Putamen (tissue), 1 donor: ENCODE measurements around the gene HMGCLL1.

Source experiments
- DNase-seq: peaks from one replicate; pipeline ENCODE4 v3.0.0-alpha.2; 2016; ENCODE audit warnings: low spot score

The HMGCLL1 gene

GRCh38 chr6:55578537-55579363, at the start of gene HMGCLL1:
Gene HMGCLL1, minus strand, starts transcription at chr6:55579192. Its CDS starts 137 bp downstream, at chr6:55579055.
- peak; percentile 74 for DNase-seq

DNA sequence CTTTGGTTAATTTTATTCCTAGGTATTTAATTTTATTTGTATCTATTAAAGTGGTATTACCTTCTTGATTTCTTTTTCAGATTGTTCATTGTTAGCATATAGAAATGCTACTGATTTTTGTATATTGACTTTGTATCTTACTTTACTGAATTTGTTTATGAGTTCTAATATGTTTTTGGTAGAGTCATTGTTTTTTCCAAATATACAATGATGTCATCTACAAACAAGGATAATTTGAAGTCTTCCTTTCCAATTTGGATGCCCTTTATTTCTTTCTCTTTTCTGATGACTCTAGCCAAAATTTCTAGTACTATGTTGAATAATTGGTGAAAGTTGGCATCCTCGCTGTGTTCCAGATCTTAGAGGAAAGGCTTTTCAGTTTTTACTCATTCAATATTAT, 43.0 kb upstream of the HMGCLL1 start:
- no peak for DNase-seq

DNA sequence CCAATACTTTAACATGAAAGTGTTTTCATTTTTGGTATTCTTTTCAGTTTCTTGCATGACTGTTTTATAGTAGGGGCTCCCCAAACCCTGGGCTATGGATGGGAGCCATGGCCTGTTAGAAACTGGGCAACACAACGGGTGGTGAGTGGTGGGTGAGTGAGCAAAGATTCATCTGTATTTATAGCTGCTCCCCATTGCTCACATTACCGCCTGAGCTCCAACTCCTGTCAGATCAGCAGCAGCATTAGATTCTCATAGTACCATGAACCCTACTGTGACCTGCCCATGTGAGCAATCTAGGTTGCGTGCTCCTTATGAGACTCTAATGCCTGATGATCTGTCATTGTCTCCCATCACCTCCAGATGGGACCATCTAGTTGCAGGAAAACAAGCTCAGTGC, 42.3 kb upstream of the HMGCLL1 start:
- no peak for DNase-seq

GRCh38 chr6:55617272-55617671, 38.3 kb upstream of the HMGCLL1 start:
- DNase-seq, result no peak

DNA sequence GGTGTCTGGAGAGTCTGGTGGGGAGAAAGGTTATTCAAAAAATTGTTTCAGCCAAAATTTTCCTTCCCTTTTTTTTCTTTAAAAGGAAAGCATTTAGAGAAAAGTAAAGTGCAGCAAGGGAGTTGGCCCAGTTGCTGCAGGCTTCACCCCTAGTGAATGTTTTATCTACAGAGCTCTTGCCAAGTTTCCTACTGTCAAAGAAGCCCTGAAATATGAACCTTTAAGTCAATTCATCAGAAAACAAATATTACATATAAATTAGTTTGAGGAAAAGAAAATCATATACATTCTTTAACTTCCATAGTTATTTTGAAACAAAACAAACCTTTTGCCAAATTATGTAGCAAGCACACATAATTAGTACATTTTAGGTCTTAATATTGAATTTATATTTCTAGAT, 25.0 kb upstream of the HMGCLL1 start:
- DNase-seq, result no peak

- no peak for DNase-seq
Measured at GRCh38 chr6:55601120-55601519, 22.1 kb upstream of the HMGCLL1 start.

- DNase-seq, result no peak
Measured at GRCh38 chr6:55594442-55594841, 15.4 kb upstream of the HMGCLL1 start.

GRCh38 chr6:55584654-55585354, 5.8 kb upstream of the HMGCLL1 start:
- no peak for DNase-seq

DNA sequence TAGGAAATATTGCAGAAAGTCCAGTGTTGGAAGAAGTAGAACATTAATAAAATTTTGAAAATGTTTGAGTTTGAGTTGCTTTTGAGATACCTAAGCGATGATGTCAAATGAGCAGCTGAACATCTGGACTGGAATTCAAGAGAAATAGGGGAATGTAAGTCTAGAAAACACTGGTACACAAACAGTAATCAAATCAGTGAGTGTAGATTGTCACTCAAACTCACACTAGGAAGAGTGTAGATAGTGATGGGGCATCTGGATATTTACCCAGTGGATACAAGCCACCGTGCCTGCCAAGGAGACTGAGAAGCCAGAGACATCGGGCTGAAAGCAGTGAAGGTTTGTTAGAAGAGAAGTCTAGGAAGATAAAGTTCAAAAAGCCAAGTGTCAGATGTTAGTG, 2.2 kb downstream of the HMGCLL1 start:
- no peak for DNase-seq

DNA sequence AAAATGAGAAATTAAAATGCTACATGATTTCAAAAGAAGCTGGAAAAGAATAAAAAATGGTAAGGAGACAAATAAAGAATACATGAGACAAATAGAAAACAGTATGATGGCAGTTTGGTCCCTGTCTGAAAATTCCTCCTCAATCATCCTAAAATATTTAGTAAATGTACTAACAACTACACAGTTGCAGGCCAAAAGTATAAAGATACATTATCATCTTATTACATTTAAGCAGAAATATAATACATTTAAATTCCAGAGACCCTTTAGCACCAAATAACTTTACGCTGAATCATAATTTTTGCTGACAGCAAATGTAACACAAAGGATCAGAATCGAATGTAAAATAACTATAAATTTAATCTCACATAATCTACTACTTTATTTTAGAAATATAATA, 4.4 kb downstream of the HMGCLL1 start:
- no peak for DNase-seq

DNA sequence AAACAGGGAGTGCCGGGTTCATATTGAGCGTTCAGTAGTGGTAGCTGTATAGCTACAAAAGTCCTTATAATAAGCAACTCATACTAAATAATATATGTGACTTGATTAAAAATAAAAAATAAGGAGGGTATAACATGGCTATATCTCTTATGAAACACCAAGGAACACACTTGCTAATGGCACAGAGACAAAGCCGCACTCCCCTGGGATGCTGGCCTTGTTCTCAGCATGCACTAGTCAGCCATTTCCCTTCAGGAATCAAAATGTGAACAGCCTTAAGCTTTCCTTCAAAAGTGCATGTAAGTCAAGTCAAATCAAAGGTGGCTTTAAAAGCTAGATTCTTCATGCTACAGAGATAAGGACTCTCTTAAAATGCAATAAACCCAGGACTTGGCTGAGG, 9.4 kb downstream of the HMGCLL1 start:
- DNase-seq, result no peak

GRCh38 chr6:55568808-55569439, 10.1 kb downstream of the HMGCLL1 start:
- peak; percentile 35 for DNase-seq

DNA sequence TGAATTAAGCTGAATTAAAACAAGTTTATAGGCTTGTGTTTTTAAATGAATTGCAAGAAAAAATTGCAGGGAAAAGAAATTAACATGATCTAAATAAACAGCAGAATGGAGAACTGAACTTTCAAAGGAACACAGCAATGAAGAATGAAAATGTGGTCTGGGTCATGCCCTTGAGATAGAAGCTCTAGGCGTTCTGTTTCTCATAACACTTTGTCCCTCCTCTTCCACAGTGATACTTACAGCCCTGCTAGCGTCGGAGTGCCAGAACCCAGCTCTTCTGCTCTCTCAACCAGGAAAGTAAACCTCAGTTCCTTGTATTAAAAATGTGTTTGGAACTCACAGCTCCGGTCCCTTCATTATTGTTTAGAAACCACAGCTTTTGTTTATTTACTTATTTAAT, 11.4 kb downstream of the HMGCLL1 start:
- no peak for DNase-seq

DNA sequence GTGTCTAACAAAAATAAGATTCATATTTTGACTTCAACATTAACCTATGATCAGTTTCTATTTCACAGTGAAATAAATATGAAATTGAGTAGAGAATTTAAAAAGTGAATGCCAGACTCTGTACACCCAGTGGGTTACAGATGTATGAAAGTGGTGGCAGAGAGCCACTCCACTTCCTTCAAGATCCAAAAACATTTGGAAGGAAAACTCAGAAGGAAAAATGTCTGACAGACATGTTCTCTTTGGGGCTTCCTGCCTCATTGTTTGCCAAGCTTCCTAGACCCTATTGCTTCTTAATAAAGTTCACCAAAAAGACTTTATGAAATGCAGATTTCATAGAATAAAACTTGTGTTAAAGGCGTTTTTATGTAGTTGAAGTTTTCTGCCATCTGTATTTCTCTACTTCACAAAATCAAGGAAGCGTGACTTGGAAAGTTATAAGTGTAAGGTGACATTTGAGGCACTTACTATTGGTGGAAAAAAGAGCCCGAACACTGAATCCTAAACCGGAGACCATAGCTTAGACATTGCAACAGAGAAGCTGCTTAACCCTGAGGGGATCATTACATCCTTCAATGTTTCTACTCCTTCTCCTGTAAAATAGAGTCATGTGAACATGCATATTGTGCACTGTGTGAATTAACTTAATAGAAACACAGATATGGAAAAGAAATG, 12.8 kb downstream of the HMGCLL1 start:
- DNase-seq, result no peak

GRCh38 chr6:55562318-55562717, 16.7 kb downstream of the HMGCLL1 start:
- no peak for DNase-seq

DNA sequence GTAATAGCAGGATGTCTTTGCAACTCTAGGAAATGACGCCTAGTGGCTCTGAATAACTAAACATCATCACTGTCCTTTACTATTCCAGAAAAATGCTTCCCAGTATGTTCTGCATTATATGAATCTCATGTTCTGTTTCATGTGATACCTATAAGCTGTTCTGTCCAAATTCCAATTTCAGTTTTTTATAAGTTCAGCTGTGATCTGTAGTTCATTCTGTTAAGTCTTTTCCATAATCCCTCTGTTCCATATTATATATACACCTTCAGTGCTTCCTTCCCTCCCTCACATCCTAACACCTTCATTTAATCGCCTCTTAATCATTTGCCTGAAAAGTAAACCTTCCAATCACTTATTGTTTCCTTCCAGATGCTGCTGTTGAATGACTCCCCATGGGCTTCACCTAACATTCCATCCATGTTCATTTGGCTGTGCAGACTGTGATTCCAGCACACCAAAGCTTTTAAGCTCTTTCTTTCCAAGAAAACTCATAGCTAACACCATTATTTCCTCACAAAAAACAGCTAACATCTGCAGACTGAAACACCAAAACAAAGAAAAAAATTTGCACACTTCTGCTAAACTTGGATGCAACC, 18.6 kb downstream of the HMGCLL1 start:
- DNase-seq, result no peak

DNA sequence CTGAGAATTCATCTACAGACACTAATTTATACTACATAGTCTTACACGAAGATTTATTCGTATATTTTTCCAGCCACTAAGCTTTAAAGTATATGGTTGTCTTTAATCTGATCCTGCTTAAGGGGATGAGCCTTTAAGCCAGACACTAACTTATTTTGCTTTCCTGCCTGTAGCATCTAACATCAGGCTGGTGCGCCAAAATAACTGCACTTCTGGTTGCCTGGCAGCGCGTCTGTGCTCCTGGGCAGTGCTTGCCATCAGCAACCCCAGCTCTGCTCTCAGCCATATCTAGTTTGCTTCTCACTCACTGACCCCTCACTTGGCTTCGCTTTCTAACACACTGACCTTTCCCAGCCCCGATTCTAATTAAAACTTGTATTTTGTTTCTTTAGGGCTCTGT, 21.8 kb downstream of the HMGCLL1 start:
- no peak for DNase-seq

- DNase-seq, result no peak
Measured at GRCh38 chr6:55545791-55546190, 33.2 kb downstream of the HMGCLL1 start.

DNA sequence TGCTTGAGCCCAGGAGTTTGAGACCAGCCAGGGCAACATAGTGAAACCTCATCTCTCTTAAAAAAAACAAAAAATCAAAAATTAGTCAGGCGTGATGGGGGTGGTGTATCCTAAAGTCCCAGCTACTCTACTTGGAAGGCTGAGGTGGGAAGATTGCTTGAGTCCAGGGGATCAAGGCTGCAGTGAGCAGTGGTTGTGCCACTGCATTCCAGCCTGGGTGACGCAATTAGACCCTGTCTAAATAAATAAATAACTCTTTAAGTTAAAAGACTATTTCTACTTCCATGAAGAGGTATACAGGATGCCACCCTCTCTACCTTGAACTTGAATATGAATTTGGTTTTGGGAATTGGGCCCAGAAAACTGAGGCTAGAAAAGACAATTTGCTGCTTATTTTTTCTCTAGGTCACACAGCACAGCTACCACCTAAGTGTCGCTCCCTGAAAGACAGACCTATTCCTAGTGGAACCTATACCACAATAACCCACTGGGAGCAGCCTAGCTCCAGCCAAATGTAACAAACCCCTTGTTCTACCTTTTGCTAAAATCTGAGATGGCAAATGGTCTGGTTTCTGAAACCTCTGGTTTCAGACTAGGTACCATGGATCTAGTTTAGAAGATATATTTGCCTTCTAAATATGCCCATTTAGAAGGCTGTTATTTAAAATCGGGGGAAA, 35.2 kb downstream of the HMGCLL1 start:
- no peak for DNase-seq

GRCh38 chr6:55541024-55541423, 38.0 kb downstream of the HMGCLL1 start:
- no peak for DNase-seq

DNA sequence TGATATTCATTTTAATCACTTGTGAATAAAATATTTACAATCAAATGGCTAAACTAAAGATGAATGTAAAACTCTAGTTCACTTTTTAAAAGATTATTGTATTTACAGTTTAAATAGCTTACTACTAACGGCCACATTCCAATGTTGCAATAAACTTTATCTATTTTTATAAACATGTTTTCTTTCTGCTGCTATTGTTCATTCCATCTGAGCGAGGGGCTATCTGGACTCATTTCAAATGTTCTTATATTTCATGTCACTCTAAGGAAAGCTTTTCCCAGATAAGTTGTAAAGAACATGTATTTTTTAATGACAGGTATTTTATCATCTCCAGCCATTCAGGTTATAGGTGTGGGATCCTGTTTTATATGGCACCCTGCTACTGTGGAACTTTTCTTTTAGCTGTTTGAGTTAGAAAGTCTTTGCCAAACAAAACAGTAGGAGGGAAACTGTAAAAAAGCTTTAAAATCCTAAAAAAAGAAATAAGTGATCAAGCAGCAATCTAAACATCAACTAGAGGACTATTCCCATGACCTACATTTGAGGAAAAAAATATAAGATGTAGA, 42.5 kb downstream of the HMGCLL1 start:
- DNase-seq, result no peak
